Activated T-helper 1 cell treated with anti-CD3 and anti-CD28 coated beads, Interleukin-2, amount 50 U/mL, for 16 hours (primary cell): ENCODE results near the gene STARD13.

Experiments
- DNase-seq, 2 donors: peaks; one replicate each; pipeline ENCODE4 v3.0.0-alpha.2; 2020; ENCODE audit warnings: low read depth in 1 of 2, low spot score in 1 of 2

The STARD13 gene

DNA sequence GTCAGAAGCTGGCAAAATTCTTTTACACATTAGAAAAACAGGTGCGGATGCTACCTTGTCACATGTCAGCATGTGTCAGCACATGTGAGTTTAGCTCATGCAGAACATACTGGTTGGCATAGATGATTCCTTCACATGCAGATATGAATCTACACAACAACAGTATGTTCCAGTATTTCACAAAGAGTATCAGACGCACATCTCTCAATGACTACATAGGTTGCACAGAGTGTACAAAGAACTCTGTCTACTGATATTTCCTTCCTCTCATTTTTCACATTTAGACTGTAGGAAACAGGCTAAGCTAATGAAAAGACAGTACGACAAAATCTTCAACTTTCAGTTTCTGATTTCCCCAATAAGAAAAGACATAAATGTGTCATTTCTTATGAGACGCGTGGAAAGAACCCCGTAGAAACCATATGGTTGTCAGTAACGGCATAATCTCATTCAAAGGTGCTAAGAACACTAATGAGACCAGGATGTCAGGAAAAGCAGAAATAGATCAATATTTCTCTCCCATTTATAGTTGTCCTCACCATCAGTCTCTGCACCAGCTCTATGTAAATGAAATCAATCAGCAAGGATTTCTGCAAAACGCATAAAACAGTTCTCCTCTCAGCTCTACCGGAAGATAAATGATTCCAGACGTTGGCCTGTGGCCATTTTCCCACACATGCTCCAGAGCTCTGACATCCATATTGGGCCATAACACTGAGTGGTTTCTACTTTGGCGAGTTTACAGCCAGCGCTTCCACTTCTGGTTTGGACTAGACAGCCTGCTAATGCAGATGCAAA, 81.2 kb downstream of the STARD13 start:
- no peak for DNase-seq

- no peak for DNase-seq
These were observed 82.8 kb downstream of the STARD13 start for GRCh38 chr13:33202644-33203169.

- no peak for DNase-seq
These were observed 83.9 kb downstream of the STARD13 start for GRCh38 chr13:33201659-33202058.

DNA sequence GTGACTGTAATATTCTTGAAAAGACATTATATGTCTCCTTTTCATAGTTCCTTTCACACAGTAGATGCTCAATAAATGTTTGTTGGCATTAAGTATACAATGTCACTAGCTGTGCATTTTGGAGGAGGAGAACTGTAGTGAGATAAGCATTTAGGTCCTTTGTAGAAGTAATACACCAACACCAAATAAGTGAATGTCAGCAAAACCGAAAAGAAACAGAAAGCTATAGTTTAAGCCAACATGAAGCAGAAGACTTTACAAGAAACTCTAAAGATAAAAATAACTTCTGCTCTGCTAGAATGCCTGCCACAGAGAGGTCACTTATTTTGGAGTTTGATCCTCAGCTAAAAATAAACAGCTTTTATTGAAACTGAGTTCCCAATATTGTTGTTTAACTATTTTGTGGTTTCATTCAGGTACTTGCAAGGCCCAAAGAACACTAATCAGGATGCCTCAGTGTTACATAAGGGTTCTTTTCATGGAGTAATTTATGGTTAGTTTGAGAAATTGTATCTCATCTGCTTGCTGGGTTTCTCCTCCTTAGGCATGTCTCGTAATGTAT, 86.2 kb downstream of the STARD13 start:
- DNase-seq: no peak

DNA sequence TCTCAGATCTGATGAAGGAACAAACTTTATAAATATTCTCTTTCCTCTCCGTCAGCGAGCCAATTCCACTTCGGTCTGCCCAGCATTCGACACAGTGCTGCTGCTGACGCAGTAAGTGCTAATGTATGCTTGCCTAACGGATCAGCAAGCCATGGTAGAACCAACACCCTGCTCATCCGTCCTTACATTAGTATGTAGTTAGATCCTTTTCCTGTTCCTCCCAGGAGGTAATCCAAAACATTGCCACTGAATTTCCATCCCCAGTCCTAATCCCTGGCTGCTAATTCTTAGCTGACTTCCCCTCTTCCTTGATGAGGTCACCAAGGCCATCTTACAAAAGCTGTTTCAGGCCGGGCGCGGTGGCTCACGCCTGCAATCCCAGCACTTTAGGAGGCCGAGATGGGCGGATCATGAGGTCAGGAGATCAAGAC, 88.0 kb downstream of the STARD13 start:
- DNase-seq: no peak

DNA sequence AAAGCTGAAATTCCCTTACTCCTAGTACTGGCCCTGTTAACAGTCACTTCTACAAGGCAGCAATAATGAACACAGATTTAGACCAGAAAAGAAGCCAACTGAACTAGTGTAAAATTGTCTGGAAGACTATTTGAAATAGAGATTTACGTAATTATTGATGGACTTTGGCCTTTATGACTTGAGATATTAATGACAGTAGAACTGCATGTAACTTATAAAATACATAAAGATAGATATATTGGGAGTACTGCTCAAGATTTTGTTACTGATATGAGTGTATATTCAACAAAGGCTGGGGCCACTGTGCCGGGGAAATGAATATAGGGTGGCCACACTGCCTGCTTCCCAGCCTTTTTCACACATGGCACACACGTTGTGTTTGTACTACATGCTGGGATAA, 88.8 kb downstream of the STARD13 start:
- DNase-seq: no peak

- no peak for DNase-seq
These were observed 89.7 kb downstream of the STARD13 start for GRCh38 chr13:33195693-33196464.

GRCh38 chr13:33194820-33195692, 90.5 kb downstream of the STARD13 start:
- DNase-seq: no peak

GRCh38 chr13:33193428-33193974, 92.1 kb downstream of the STARD13 start:
- no peak for DNase-seq

DNA sequence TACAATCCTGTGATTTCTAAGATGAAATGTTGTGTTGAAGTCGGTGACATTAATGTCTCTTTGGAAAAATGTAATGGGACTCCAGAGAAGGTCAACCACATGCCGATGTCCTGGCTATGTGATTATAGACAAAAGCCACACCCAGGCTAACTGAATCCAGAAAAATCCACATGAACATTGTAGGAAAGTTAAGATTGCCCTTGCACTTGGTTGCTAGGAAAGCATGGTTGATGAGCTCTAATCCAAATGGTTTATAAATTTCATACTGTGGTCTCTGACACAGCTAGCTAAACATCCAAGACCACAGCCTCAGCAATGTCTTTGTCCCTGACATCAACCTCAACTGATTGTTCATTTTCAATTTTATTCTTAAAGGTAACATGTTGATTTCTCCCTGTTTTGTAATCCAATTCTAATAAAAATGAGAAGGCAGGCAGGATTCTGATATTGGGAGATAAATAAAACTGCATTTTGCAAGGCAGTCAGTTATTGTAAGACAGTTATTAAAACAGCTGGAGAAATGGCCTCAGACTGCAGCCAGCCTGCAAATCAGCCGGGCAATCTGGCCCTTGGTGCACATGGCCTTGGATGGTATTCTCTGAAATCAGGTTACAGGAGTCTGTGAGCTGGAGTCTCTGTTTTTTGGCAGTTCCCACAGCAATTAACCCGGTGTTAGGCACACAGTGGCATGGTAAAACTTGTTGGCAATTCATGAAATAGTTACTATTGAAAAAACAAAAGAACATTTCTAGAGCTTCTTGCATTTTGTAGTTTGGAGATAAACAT, 93.9 kb downstream of the STARD13 start:
- no peak for DNase-seq

- DNase-seq: no peak
These were observed 96.1 kb downstream of the STARD13 start for GRCh38 chr13:33189470-33189869.

- no peak for DNase-seq
These were observed 97.3 kb downstream of the STARD13 start for GRCh38 chr13:33188093-33188882.

- DNase-seq: no peak
These were observed 98.7 kb downstream of the STARD13 start for GRCh38 chr13:33186861-33187291.

- DNase-seq: no peak
These were observed 99.7 kb downstream of the STARD13 start for GRCh38 chr13:33185853-33186252.

GRCh38 chr13:33184530-33184929, 101.0 kb downstream of the STARD13 start:
- no peak for DNase-seq

DNA sequence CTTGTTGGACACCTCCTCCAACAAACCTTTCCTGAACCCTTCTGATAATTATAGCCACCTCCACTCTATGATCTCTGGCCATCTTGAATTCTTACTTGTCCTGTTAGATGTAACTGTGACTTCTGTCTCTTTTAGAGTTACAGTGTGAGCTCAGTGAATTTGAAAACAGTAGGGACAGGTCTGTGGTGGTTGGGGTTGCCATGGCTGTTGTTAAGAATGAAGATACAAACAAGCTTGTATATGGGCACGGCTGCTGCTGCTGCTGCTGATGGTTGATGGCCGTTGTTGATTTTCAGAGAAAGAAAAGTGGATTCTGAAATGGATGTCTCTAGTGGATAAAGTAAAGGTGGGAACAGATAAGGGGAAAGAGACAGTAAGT, 101.5 kb downstream of the STARD13 start:
- no peak for DNase-seq

- no peak for DNase-seq
These were observed 102.0 kb downstream of the STARD13 start for GRCh38 chr13:33183431-33184111.

- no peak for DNase-seq
These were observed 102.8 kb downstream of the STARD13 start for GRCh38 chr13:33182729-33183128.
